SK-MEL-5 (cell line): ENCODE measurements around the gene SH2D4B. TPM values are rescaled to one million over a fixed set of nuclear protein-coding genes. Genes with fewer than 3 reads are reported as not detected.

Experiments
- DNase-seq: peaks from one replicate; pipeline ENCODE4 v3.0.0-alpha.2; 2016; ENCODE audit warnings: low read depth, low spot score
- in situ Hi-C: cut with HindIII; loops from 2 replicates; pipeline ENCODE4 v1.10.0; 2016; ENCODE audit warnings: low sequenced_read_pairs, high pct_unique_total_duplicates, low pct_unique_long_range_greater_than_20kb
- total RNA-seq: library from RNA; depleted of rRNA; stranded (reverse); fragments of >200 nt; shearing (Covaris generic); gene quantifications from 2 replicates; pipeline ENCODE4 v1.2.3, GENCODE V29; 2014

The SH2D4B gene
- total RNA-seq, 1 experiment from 2014 or later = 0.11 TPM

DNA sequence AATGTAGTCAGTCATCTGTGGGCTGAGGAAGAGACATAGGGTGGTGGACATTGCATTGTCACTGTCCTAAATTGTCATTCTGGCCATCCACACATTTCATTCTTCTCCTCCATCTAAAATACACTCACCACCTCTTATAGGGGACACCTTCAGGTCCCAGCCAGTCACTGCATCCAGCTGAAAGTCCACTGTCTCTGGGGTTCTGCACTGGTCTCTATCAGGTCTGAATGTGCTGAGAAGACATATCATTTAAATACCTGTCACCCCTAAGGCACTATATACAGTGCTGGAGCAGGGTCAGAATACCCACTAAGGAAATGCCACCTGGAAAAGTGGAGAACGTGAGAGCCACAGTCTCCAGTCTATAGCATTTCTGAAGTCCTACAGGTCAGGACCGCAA lies 29.6 kb downstream of the SH2D4B start:
- in situ Hi-C loops = no loop called here
- DNase-seq = no peak

DNA sequence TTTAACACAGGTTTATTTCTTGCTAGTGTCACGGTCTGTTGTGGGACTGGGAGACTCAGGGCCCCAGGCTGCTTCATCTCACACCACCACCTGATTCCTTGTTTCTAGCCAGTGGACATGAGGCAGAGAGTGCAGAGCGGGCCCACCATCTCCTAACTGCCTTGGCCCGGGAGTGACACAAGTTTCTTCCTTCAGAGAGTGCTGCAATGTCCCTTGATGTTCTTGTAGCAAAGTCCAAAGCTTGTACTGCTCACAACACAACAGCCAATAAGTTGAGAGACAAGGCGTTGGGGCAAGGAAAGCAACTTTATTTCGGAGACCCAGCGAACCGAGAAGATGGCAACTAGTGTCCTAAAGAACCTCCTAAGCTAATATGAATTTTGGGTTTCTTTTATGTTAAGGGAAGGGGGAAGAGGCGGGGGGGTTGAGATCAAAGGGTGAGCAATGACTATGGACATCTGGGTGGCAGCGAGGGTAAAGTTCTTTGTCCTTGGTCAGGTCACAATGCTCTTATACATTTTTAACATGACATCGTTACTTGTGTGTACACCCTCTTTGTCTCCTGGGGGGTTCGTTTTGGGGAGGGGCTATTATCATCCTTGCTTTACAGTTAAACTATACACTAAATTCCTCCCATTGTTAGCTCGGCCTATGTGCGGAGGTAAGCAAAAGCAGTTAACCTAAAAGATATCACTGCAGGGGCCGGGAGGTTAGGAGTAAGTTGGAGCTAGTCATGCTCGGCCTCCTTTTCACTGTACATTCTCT lies 31.6 kb downstream of the SH2D4B start:
- DNase-seq = no peak
- in situ Hi-C loops = no loop called here

DNA sequence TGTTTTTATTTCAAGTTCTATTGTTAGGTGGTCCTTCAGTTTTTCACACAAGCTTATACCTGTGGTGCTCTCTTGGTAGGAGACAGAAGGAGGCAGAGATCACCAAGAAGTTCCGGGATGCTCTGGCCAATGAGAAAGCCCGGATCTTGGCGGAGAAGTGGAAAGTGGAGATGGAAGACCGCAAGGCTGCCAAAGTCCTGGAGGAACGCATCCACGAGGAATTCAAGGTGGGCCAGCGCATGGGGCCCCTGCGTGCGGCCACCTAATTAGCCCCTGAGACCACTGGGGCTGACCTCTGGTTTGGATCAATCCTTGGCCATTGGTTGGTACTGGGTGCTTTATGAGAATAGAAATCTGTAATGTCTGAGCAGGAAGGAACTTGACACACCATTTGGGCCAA lies 33.6 kb downstream of the SH2D4B start:
- DNase-seq = no peak
- in situ Hi-C loops = no loop called here

DNA sequence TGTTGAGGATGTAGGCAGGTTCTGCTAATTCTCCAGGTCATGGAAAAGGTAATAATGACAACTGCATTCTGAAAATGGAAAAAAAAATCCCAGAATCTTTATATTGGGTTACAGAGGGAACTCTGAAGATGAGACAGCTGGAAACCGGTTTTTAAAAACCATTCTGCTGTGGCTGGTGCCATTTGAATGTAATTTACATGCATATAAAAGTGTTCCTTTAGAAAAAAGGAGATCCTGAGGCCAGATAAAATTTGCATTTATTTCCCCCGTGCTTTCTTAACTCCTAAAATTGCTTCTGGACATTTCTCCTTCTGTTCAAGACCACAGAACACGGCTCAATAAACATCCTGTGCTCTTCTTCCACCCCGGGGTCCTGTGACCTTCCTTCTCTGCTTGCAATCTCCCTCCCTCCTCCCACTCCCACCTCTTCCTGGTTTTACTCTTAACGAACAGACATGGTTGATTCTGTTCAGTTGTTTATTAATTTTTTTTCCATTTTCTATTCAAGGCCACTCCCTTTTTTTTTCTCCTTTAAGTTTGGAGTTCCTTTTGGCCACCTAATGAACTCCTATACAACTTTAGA lies 41.6 kb downstream of the SH2D4B start:
- no peak for DNase-seq
- in situ Hi-C loops = no loop called here

DNA sequence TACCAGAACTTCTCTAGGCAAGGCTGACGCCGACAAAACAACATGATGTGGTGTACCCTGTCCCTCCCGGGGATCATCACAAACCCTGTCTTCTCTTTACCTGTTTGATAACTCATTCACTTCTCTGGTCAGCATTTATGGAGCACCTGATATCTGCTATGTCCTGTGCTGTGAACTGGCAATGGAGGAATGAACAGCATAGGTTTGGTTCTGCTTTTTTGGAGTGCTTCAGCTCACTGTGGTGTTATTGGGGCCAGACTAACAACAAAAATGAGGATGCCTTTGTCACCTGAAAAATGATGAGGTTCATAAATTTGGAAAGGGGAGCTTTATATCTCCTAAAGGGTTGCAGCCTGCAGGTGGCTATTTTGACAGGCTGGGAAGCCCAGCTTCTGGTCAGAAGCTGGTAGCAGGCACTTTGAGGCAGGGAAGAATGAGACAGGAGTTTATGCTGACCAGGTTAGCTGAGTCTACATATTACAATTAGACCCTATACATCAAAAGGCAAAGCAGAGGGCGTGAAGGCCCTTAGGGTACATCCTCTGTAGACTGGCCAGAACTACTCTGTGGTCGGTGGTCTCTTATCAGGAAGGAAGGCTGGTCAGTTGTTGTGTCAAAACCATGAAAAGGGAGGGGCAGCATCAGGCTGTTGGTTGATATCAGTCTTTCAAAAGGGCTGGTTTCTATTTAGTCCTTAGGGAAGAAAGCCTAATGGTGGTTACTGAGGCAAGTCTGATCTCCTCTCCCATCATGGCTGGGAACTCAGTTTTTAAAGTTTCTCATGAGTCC lies 42.3 kb downstream of the SH2D4B start:
- no peak for DNase-seq
- in situ Hi-C loops = no loop called here

DNA sequence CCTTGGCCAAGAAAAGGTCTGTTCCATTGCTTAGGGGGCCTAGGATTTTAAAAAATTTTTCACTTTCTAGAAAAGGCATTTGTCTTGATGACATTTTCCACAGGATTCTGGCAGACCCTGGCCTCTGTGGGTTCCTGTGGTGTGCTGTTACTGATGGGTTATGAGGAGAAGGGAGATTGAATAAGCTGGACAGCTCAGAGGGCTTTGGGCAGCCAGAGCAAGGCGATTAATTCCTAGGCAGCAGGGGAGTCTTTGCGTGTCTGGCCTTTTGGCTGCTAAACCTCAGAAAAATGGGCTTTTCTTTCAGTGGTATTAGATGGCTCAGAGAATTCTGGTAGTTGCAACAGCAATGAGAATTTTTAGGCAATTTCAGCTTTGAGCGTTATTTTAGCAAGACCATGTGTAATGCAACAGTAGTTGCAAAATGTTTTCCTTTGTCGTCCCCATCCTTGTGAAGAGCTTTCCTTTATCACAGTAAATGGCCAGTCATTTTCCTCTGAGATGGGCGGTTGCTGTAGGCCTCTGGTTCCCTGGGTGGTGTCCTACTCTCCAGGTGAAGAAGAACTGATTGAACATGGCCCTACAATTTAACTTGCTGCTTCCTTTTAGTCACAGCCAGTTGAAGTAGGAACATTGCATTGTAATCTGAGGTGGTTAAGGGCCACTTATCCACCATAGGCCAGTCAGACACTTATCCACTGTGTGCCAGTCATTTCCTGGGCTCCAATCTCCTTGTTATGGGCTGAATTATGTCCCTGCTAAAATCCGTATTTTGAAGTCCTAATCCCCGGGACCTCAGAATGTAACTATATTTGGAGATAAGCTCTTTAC lies 43.2 kb downstream of the SH2D4B start:
- no peak for DNase-seq
- in situ Hi-C loops = no loop called here

DNA sequence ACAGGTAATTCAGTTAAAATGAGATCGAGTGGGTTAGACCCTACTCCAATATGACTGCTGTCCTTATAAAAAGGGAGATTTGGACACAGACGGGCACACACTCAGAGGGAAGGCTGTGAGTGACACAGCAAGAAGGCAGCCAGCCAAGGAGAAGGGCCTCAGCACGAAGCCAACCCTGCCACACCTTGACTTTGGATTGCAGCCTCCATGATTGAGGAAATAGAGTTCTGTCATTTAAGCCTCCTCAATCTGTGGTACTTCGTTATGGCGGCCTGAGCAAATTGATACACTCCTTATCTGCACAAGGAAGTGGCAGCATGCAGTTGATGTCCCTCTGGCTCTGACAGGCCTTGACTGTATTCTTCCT lies 43.8 kb downstream of the SH2D4B start:
- in situ Hi-C loops = no loop called here

DNA sequence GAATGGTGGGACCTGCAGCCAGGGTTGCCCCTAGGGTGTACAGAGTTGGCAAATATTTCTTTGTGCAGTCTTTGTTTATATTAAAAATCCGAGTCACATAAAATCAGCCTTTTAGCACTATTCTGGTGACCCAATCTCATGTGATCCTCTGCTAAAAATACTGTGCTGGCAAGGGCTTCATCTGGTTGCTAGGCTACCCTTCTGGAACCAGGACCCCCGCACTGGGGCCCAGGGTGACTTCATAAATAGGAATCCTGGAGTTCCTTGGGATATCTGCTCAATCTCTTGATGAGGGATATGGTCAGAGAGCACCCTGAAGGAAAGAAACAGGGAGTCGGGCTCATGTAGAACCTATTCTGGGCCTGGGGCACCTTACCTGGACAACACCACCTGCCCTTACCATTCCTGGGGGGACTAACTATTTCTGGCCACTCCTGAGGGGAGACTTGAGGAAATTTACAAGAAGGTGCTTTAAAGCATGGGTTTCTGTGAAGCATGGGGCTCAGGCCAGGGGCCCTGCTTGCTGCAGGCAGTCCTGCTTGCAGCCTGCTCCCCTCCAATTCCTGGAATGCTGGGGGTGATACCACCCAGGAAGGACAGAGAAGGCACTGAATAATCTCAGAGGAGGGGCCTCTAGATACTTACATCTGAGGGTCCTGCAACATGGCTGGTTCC lies 44.7 kb downstream of the SH2D4B start:
- in situ Hi-C loops = no loop called here

More for the DNA sequence above, 43.8 kb downstream of the SH2D4B start:
- DNase-seq = no peak

DNA sequence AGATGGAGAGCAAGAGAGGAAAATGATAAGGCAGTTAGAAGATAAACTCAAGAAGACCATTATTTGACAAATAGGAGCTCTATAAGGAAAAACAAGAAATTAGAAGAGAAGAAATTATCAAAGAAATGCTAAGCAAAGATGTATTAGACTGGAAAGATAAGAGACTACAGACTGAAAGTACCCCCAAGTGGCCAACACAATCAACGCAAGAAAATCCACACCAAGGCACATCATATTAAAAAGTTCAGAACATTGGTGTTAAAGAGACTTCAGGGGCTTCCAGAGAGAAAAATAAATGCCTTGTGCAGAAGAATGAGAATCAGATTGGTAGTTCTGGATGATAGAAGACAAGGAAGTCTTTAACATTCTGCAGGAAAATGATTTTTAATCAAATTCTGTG lies 46.0 kb downstream of the SH2D4B start:
- in situ Hi-C loops = no loop called here
- peak; percentile 9 for DNase-seq

More for the DNA sequence above, 44.7 kb downstream of the SH2D4B start:
- DNase-seq = no peak

DNA sequence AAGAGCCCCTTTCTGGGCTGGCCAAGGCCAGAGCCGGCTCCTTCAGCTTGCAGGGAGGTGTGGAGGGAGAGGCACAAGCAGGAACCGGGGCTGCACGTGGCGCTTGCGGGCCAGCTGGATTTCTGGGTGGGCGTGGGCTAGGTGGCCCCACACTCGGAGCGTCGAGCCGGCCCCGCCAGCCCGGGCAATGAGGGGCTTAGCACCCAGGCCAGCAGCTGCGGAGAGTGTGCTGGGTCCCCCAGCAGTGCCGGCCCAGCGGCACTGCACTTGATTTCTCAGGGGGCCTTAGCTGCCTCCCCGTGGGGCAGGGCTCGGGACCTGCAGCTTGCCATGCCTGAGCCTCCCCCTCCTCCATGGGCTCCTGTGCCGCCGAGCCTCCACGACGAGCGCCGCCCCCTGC lies 48.1 kb downstream of the SH2D4B start:
- no peak for DNase-seq
- in situ Hi-C loops = no loop called here

DNA sequence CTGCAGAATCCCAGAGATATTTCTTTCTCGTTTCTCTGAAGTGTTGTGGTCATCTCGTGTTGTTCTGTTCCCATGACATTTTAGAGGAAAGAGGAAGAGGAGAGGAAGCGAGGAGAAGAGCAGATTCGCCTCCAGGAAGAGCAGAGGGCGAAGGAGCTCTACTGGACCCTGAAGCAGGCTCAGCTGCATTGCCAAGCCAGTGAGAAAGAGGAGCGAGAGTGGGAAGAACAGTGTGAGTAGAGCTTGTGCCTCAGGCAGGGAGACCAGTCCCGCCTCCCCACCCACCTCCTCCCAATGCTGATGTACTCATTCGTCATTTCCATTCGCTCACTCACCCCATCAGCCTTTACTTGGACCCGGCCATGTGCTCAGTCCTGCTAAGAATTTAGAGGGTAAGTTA lies 50.8 kb downstream of the SH2D4B start:
- in situ Hi-C loops = no loop called here
- no peak for DNase-seq

DNA sequence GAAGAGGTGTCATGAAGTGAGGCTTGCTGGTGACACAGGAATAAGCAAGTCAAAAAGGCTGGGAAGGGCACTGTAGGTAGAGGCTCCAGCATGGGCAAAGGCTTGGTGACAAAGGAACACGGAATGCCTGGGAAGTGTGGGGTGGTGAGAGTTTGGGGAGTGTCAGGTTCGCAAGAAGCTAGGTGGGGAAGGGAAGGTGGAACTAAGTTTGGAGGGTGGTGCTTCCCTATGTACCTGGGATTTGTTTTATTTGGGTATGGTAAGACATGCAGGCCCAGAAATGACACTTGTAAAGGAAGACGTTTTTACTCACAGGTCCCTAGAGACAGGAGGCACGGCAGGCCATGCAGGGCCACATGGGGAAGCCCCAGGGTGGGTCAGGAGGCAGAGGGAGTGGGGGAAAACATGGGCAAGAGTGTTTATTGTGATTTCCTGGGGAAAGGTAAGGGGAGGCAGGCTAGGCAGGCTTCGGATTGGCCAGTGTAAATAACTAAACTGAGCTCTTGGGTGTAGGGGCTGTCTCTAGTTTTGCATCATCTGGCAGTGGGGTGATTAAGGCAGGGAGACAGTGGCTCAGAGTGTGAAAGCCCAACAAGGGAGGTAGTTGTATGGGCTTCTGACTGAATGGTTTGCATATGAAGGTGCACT lies 52.1 kb downstream of the SH2D4B start:
- in situ Hi-C loops = no loop called here
- DNase-seq = no peak

DNA sequence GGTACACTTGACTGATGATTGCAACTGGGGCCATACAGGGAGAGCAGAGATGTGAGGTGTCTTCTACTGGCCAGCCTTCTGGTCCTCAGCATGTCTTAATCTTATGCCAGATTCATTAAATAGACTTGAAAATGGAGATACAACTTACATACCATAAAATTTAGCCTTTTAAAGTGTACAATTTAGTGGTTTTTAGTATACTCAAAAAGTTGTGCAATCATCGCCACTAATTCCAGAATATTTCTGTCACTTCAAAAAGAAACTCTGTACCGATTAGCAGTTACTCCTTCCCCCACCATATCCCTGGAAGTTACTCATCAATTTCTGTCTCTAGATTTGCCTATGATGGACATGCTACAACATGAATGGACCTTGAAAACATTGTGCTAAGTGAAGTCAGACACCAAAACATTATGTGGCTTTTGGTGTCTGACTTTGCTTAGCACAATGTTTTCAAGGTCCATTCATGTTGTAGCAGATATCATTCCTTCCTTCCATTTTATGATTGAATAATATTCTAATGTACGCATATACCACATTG lies 53.0 kb downstream of the SH2D4B start:
- in situ Hi-C loops = no loop called here
- no peak for DNase-seq

DNA sequence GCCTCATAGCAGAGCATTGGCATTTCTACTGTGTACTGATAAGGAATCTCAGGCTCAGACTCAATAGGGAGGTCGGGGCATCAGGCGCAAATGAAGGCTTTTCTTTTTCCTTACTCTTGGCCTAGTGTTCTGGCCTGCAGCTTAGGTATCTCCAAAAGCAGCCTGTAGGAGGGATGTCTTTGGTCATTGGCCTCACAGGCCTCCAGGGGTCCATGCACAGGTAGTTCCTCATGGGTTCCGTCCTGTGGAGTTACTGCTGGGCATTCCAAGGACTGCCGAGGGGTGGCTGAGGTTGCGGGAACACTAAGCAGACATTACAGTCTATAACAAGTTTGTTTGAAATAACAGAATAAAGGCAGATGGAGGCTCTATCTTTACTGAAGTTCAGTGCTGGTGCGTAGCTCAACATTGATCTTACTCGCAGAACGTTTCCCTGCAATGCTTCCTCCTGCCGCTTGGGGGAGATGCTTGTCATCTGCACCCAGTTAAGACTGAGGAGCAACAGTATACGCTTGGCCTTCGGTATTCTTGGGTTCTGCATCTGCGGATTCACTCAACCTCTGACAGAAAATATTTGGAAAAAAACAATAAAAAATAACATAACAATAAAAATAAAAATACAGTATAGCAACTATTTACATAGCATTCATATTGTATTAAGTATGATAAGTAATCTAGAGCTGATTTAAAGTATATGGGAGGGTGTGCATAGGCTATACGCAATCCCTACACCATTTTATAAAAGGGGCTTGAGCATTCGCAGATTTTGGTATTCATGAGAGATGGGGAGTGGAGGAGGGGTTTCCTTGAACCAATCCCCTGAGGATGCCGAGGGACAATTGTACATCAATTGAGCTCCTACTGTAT lies 58.9 kb downstream of the SH2D4B start:
- peak; percentile 70 for DNase-seq
- in situ Hi-C loops = no loop called here

DNA sequence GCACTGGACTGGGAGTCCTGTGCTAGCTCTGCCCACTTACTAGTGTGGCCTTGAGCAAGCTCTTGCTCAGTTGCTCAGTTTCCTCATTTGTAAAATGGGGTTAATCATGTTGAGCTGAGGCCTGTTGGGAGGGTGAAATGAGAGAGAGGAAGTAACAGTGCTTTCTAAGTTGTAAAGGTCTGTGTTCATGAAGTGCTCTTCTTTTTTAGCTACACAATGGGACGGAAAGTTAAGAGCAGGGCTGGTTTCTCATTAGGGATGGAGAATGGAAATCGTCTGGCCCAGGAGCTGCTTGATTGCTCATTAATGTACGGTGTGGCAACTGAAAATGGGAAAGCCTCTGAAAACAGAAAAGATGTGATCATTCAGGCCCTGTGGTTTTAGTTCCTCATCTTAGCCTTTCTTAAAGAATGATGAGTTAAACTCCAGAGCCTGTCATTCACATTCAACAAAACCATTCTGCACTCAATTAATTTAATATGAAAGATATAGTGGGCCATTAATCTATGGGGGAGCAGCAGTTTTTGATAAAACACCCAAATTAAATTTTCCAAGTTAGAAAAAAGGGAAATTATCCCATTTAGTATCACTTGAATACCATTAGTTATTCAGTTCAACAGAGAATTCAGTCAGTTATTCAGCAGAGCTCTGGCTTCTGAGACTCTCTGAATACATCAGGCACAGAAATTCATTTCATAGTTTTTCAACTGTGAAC lies 60.5 kb downstream of the SH2D4B start:
- no peak for DNase-seq
- in situ Hi-C loops = no loop called here
